ENCODE results near the gene CHCHD6. TPM values are rescaled to one million over a fixed set of nuclear protein-coding genes. Genes with fewer than 3 reads are reported as not detected.

The CHCHD6 gene
- total RNA-seq, 2 experiments from 2014 or later, result 12.7 to 13.1 TPM

- intact Hi-C loops (cut with micrococcal nuclease), result no loop called here
- Mint-ChIP-seq H3K4me3 (no peak overlapping the region), H3K36me3 (peaks cover 3% of the 10 kb centered on the region)
Observed at GRCh38 chr3:126952261-126952982, 248.4 kb downstream of the CHCHD6 start.

DNA sequence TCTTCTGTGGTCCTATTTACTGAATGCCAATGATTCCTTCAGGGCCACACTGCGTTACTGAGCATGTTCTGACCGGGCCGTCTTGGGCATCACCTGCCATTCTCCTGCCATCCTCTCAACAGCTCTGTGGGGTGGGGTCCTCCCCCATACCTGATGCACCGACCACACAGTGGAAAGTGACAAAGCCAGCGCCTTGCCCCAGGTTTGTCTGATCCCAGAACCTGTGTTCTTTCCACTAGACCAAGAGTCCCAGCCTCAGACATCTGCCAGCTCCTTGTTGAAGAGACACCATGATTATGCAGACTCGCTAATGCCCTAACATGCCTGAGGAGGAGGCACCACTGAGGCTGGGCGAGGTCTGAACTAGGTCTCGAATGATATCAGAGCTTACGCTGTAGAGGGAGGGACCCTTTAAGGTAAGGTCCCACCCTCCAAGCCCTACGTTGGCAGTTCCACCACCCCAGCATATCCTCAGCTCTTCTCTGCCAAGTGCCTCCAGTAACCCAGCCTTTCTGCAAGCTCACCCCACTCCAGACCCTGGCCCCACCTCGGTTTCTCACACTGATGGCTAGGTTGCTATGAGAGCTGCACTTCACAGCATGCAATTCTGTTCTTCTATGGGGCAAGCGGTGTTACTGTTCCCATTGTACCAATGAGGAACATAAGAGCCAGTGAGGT is 249.1 kb downstream of the CHCHD6 start:
- Mint-ChIP-seq H3K9me3 (no peaks in the 10 kb centered on the region), H3K27me3 (no peaks in the 10 kb centered on the region), H3K4me1 (ENCODE audit: low read depth) (no peaks in the 10 kb centered on the region), H3K4me3 (no peak overlapping the region), H3K36me3 (peaks cover 3% of the 10 kb centered on the region), H3K27ac (no peak overlapping the region)
- intact Hi-C loops (cut with micrococcal nuclease), result no loop called here
- CTCF ChIA-PET, result no interaction called here
- POLR2A ChIA-PET, result no interaction called here
- no peak for DNase-seq

More at GRCh38 chr3:126952261-126952982, 248.4 kb downstream of the CHCHD6 start:
- H3K4me1 Mint-ChIP-seq (ENCODE audit: low read depth), result no peaks in the 10 kb centered on the region
- H3K9me3 Mint-ChIP-seq, result no peaks in the 10 kb centered on the region
- POLR2A ChIA-PET, result no interaction called here
- no peak overlapping the region for H3K27ac Mint-ChIP-seq
- no peaks in the 10 kb centered on the region for H3K27me3 Mint-ChIP-seq
- CTCF ChIA-PET, result no interaction called here
- DNase-seq, result no peak

- Mint-ChIP-seq H3K9me3 (no peaks in the 10 kb centered on the region), H3K4me1 (ENCODE audit: low read depth) (no peaks in the 10 kb centered on the region), H3K27ac (no peak overlapping the region)
Observed at GRCh38 chr3:126954141-126954842, 250.3 kb downstream of the CHCHD6 start.

GRCh38 chr3:126955004-126955790 is 251.2 kb downstream of the CHCHD6 start:
- CTCF ChIA-PET, result no interaction called here
- H3K27me3 Mint-ChIP-seq, result no peaks in the 10 kb centered on the region

More at GRCh38 chr3:126954141-126954842, 250.3 kb downstream of the CHCHD6 start:
- DNase-seq, result peak; percentile 34
- Mint-ChIP-seq H3K36me3 (peaks cover 3% of the 10 kb centered on the region), H3K27me3 (no peaks in the 10 kb centered on the region), H3K4me3 (no peak overlapping the region)
- POLR2A ChIA-PET, result no interaction called here
- intact Hi-C loops (cut with micrococcal nuclease), result no loop called here
- CTCF ChIA-PET, result no interaction called here

GRCh38 chr3:126956361-126956760 is 252.3 kb downstream of the CHCHD6 start:
- H3K4me1 Mint-ChIP-seq (ENCODE audit: low read depth), result no peaks in the 10 kb centered on the region
- intact Hi-C loops (cut with micrococcal nuclease), result no loop called here
- H3K36me3 Mint-ChIP-seq, result peaks cover 3% of the 10 kb centered on the region
- CTCF ChIA-PET, result no interaction called here
- POLR2A ChIA-PET, result no interaction called here
- no peaks in the 10 kb centered on the region for H3K27me3 Mint-ChIP-seq
- H3K4me3 Mint-ChIP-seq, result no peak overlapping the region
- no peak for DNase-seq
- H3K9me3 Mint-ChIP-seq, result no peaks in the 10 kb centered on the region
- no peak overlapping the region for H3K27ac Mint-ChIP-seq

More at GRCh38 chr3:126955004-126955790, 251.2 kb downstream of the CHCHD6 start:
- no peak for DNase-seq
- no peak overlapping the region for H3K4me3 Mint-ChIP-seq
- no peaks in the 10 kb centered on the region for H3K4me1 Mint-ChIP-seq (ENCODE audit: low read depth)
- H3K36me3 Mint-ChIP-seq, result peaks cover 3% of the 10 kb centered on the region
- no peaks in the 10 kb centered on the region for H3K9me3 Mint-ChIP-seq
- intact Hi-C loops (cut with micrococcal nuclease), result no loop called here
- no peak overlapping the region for H3K27ac Mint-ChIP-seq
- POLR2A ChIA-PET, result no interaction called here

- no peak overlapping the region for H3K4me3 Mint-ChIP-seq
- ChIA-PET CTCF (no interaction called here), POLR2A (no interaction called here)
- no peaks in the 10 kb centered on the region for H3K27me3 Mint-ChIP-seq
- H3K9me3 Mint-ChIP-seq, result no peaks in the 10 kb centered on the region
- intact Hi-C loops (cut with micrococcal nuclease), result no loop called here
- DNase-seq, result no peak
- H3K4me1 Mint-ChIP-seq (ENCODE audit: low read depth), result no peaks in the 10 kb centered on the region
- H3K36me3 Mint-ChIP-seq, result peaks cover 3% of the 10 kb centered on the region
- H3K27ac Mint-ChIP-seq, result no peak overlapping the region
Observed at GRCh38 chr3:126956866-126957650, 253.0 kb downstream of the CHCHD6 start.

DNA sequence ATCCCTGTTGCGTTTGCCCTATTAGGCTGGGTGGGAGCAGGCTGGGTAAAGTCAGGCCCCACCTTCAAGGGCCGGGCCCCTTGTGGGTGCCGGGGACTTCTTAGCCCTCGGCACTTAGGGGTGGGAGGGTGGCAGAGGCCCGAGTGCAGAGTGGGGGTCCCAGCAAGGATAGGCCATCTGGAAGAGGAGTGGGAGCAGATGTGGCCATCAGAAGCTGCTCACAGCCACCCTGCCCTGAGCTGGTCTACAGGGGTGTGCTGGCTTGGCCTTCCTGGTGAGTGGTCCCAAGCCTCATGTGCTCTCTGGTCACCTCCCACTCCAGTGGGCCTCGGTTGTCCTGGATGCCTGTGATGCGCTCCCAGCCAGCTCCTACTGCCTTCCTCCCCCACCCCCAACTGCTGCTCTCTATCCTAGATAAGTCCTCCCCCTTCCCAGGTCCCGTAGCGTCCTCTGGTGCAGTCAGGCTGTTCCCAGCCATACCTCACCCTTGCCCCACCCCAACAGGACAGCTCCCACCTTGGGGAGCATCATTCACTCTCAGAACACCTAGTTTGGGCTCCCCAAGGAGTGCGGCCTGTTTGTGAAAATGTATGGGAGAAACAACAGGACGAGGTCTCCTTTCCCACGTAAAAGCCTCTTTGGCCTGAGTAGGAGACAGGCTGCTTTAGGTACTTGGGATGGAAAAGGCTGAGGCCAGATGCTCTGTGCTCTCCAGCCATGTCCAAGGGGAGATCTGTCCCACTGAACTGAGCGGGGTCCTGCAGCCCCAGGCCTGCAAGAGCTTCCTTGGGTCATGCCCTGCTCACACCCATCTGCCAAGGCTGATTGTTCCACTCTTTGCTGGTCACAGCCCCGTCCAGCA is 254.0 kb downstream of the CHCHD6 start:
- Mint-ChIP-seq H3K9me3 (no peaks in the 10 kb centered on the region), H3K27ac (no peak overlapping the region), H3K27me3 (no peaks in the 10 kb centered on the region), H3K36me3 (peaks cover 3% of the 10 kb centered on the region), H3K4me3 (no peak overlapping the region), H3K4me1 (ENCODE audit: low read depth) (no peaks in the 10 kb centered on the region)
- ChIA-PET CTCF (interaction anchor here (0.9 kb wide), 1 partner anchor 14 kb away, joined by 3 read pairs; no protein-coding TSS in a partner anchor), POLR2A (no interaction called here)
- intact Hi-C loops (cut with micrococcal nuclease), result no loop called here
- no peak for DNase-seq

GRCh38 chr3:126958638-126959085 is 254.6 kb downstream of the CHCHD6 start:
- ChIA-PET CTCF (interaction anchor here (0.9 kb wide), 1 partner anchor 15 kb away, joined by 3 read pairs; no protein-coding TSS in a partner anchor), POLR2A (no interaction called here)
- Mint-ChIP-seq H3K27me3 (no peaks in the 10 kb centered on the region), H3K36me3 (peaks cover 3% of the 10 kb centered on the region), H3K4me3 (no peak overlapping the region), H3K27ac (no peak overlapping the region), H3K9me3 (no peaks in the 10 kb centered on the region), H3K4me1 (ENCODE audit: low read depth) (no peaks in the 10 kb centered on the region)
- no peak for DNase-seq
- intact Hi-C loops (cut with micrococcal nuclease), result no loop called here

DNA sequence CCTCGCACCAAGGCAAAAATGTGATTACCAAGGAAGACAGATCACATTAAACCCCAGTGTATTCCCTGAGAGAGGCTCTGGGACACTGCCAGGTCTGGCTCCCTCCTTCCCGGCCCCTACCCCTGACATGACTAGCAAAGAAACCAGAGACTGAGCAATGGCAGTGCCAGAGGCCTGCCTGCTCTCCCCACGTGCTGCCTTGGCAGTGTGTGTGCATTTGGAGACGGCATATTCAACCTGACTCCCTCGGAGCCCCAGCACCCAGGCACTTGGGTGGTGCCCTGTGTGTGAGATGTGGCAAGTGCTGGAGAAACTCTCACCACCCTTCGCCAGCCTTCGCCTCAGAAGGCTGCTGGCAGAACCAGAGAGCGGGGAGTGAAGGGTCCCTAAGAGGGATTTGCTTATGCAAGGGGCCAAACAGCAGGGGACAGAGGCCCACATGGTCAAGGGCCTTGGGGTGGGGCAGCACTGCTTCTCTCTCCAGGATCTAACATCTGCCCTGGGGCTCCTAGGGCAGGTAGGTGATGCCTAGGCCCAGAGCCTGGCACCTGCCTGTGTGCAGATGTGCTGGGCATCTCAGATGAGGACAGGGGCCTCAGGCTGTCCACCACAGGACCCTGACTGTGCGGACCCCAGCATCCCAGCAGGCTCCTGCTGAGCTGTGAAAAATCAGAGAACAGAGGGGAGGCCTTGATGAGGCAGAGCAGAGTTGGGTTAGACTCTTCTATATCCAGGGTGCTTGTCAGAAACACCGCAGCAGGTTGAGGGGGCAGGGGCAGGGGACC is 255.3 kb downstream of the CHCHD6 start:
- Mint-ChIP-seq H3K27me3 (no peaks in the 10 kb centered on the region), H3K36me3 (peaks cover 3% of the 10 kb centered on the region), H3K9me3 (no peaks in the 10 kb centered on the region), H3K27ac (no peak overlapping the region), H3K4me1 (ENCODE audit: low read depth) (no peaks in the 10 kb centered on the region), H3K4me3 (no peak overlapping the region)
- CTCF ChIA-PET, result interaction anchor here (0.9 kb wide), 1 partner anchor 15 kb away, joined by 3 read pairs; no protein-coding TSS in a partner anchor
- DNase-seq, result no peak
- POLR2A ChIA-PET, result no interaction called here
- intact Hi-C loops (cut with micrococcal nuclease), result no loop called here

- Mint-ChIP-seq H3K4me3 (no peak overlapping the region), H3K4me1 (ENCODE audit: low read depth) (no peaks in the 10 kb centered on the region), H3K9me3 (no peaks in the 10 kb centered on the region), H3K36me3 (peaks cover 3% of the 10 kb centered on the region), H3K27me3 (no peaks in the 10 kb centered on the region), H3K27ac (no peak overlapping the region)
- no peak for DNase-seq
- CTCF ChIA-PET, result no interaction called here
- intact Hi-C loops (cut with micrococcal nuclease), result no loop called here
- POLR2A ChIA-PET, result no interaction called here
Observed at GRCh38 chr3:126959921-126960603, 256.0 kb downstream of the CHCHD6 start.
